Neural progenitor cell (in vitro differentiated cells): ENCODE measurements around the gene SLC25A45. TPM values are rescaled to one million over a fixed set of nuclear protein-coding genes. Genes with fewer than 3 reads are reported as not detected.

Experiments used
- DNase-seq: peaks from one replicate; pipeline ENCODE4 v3.0.0-alpha.2; 2016; ENCODE audit warnings: low spot score
- H2AFZ ChIP-seq: fragments of 200-600 bp; sonication (generic); replicated peaks from 2 replicates; pipeline ENCODE4 v1.6.1; 2016; ENCODE audit warnings: antibody characterized with exemption
- H3F3A ChIP-seq: fragments of 200-600 bp; sonication (generic); 2 replicates; pipeline ENCODE4 v1.6.1; 2016; ENCODE audit warnings: antibody characterized with exemption, low read depth
- H3K27ac ChIP-seq: fragments of 200-600 bp; sonication (generic); 2 replicates; pipeline ENCODE4 v1.5.1; 2016; ENCODE audit warnings: mild to moderate bottlenecking
- H3K27me3 ChIP-seq: fragments of 200-600 bp; sonication (generic); 2 replicates; pipeline ENCODE4 v1.6.1; 2016; ENCODE audit warnings: mild to moderate bottlenecking, moderate library complexity
- H3K36me3 ChIP-seq: fragments of 200-600 bp; sonication (generic); 2 replicates; pipeline ENCODE4 v1.5.1; 2016
- H3K4me1 ChIP-seq: fragments of 200-600 bp; sonication (generic); 2 replicates; pipeline ENCODE4 v1.6.1; 2016; ENCODE audit warnings: mixed run types
- H3K4me2 ChIP-seq: fragments of 200-600 bp; sonication (generic); 2 replicates; pipeline ENCODE4 v1.6.1; 2016
- H3K4me3 ChIP-seq: fragments of 200-600 bp; sonication (generic); 2 replicates; pipeline ENCODE4 v1.5.1; 2016
- H3K79me2 ChIP-seq: fragments of 200-600 bp; sonication (generic); 2 replicates; pipeline ENCODE4 v1.6.1; 2016; ENCODE audit warnings: low read depth
- H3K9ac ChIP-seq: fragments of 200-600 bp; sonication (generic); 2 replicates; pipeline ENCODE4 v1.6.1; 2016
- H3K9me3 ChIP-seq: fragments of 200-600 bp; sonication (generic); 2 replicates; pipeline ENCODE4 v1.5.1; 2016; ENCODE audit warnings: low read depth
- H4K20me1 ChIP-seq: fragments of 200-600 bp; sonication (generic); 2 replicates; pipeline ENCODE4 v1.6.1; 2016; ENCODE audit warnings: low read depth
- H3K27ac Mint-ChIP-seq: 3 replicates; pipeline ENCODE4 v1.8.0; 2021; ENCODE audit warnings: mixed read lengths
- H3K27me3 Mint-ChIP-seq: 2 replicates; pipeline ENCODE4 v1.8.0; 2022; ENCODE audit warnings: low read depth, mild to moderate bottlenecking, inconsistent platforms, moderate library complexity, mixed read lengths; ENCODE audit not compliant: insufficient read depth
- H3K36me3 Mint-ChIP-seq: 3 replicates; pipeline ENCODE4 v1.8.0; 2021; ENCODE audit warnings: mixed read lengths
- H3K4me1 Mint-ChIP-seq: 3 replicates; pipeline ENCODE4 v1.8.0; 2021; ENCODE audit warnings: mixed read lengths
- H3K4me3 Mint-ChIP-seq: 3 replicates; pipeline ENCODE4 v1.8.0; 2021; ENCODE audit warnings: mild to moderate bottlenecking, moderate library complexity, mixed read lengths
- H3K9me3 Mint-ChIP-seq: 3 replicates; pipeline ENCODE4 v1.8.0; 2020; ENCODE audit warnings: mixed read lengths
- EZH2 ChIP-seq: fragments of 200-600 bp; sonication (generic); IDR thresholded peaks from 2 replicates; pipeline ENCODE4 v1.6.1; 2017; ENCODE audit warnings: antibody characterized with exemption, mild to moderate bottlenecking, moderate library complexity
- EZH2phosphoT487 ChIP-seq: fragments of 200-600 bp; sonication (generic); IDR thresholded peaks from 2 replicates; pipeline ENCODE4 v1.6.1; 2017; ENCODE audit warnings: antibody characterized with exemption
- total RNA-seq: library from RNA; depleted of rRNA; stranded (reverse); fragments of >200 nt; gene quantifications from 2 replicates; pipeline ENCODE4 v1.2.3, GENCODE V29; 2015; ENCODE audit warnings: low replicate concordance
- TF ChIP-seq, protein P1 (sequence below): fragments of 200-600 bp; sonication (generic); IDR thresholded peaks from 2 replicates; pipeline ENCODE4 v1.5.1; 2017; ENCODE audit warnings: antibody characterized with exemption, mild to moderate bottlenecking

The SLC25A45 gene
- total RNA-seq, 1 donor from 2014 or later = 0.47 TPM

DNA sequence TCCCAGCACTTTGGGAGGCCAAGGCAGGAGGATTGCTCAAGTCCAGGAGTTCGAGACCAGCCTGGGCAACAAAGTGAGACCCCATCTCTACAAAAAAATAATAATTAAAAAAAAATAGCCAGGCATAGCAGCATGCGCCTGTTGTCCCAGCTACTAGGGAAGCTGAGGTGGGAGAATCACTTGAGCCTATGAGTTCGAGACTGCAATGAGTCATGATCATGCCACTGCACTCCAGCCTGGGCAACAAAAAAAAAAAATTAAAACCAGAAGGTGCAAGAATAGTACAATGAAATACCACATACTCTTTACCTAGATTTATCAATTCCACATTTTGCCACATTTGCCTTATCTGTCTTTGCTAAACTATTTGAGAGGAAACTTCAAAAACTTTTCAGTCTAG, 40.6 kb downstream of the SLC25A45 start:
- Histone ChIP-seq H3K79me2 (peaks cover 40% of the 10 kb centered on the region), H3K4me2 (no peak overlapping the region), H3K9ac (no peak overlapping the region), H3K4me1 (no peaks in the 10 kb centered on the region), H3F3A (no peaks in the 10 kb centered on the region), H3K9me3 (no peaks in the 10 kb centered on the region), H3K27me3 (no peaks in the 10 kb centered on the region), H2AFZ (no peak overlapping the region), H4K20me1 (peaks cover 53% of the 10 kb centered on the region), H3K27ac (no peak overlapping the region), H3K4me3 (no peak overlapping the region), H3K36me3 (peaks cover 8% of the 10 kb centered on the region)
- Mint-ChIP-seq H3K27ac (no peak overlapping the region), H3K27me3 (no peaks in the 10 kb centered on the region), H3K4me1 (peaks cover 4% of the 10 kb centered on the region), H3K4me3 (no peak overlapping the region), H3K36me3 (peaks cover 39% of the 10 kb centered on the region), H3K9me3 (no peaks in the 10 kb centered on the region)
- TF ChIP-seq, protein P1, sequence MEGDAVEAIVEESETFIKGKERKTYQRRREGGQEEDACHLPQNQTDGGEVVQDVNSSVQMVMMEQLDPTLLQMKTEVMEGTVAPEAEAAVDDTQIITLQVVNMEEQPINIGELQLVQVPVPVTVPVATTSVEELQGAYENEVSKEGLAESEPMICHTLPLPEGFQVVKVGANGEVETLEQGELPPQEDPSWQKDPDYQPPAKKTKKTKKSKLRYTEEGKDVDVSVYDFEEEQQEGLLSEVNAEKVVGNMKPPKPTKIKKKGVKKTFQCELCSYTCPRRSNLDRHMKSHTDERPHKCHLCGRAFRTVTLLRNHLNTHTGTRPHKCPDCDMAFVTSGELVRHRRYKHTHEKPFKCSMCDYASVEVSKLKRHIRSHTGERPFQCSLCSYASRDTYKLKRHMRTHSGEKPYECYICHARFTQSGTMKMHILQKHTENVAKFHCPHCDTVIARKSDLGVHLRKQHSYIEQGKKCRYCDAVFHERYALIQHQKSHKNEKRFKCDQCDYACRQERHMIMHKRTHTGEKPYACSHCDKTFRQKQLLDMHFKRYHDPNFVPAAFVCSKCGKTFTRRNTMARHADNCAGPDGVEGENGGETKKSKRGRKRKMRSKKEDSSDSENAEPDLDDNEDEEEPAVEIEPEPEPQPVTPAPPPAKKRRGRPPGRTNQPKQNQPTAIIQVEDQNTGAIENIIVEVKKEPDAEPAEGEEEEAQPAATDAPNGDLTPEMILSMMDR = no peak
- TF ChIP-seq EZH2 = no peak
- no peak for TF ChIP-seq EZH2phosphoT487
- DNase-seq = no peak

DNA sequence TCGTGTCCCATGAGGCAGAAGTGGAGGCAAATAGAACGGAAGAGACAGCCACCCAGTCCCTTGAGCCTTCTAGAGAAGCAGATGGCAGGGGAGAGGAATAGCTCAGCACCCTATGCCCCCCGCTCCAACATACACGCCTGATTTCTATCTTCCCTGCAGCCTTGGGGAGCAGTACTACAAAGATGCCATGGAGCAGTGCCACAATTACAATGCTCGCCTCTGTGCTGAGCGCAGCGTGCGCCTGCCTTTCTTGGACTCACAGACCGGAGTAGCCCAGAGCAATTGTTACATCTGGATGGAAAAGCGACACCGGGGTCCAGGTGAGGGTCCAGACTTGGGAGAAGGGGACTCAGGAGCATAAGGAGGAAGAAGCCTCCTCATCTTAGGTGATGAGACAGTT, 42.2 kb downstream of the SLC25A45 start:
- Histone ChIP-seq H3K4me1 (peaks cover 3% of the 10 kb centered on the region), H3K4me2 (no peak overlapping the region), H3K4me3 (no peak overlapping the region), H3K27ac (no peak overlapping the region), H4K20me1 (peaks cover 67% of the 10 kb centered on the region), H3K9me3 (no peaks in the 10 kb centered on the region), H3K9ac (no peak overlapping the region), H2AFZ (no peak overlapping the region), H3K36me3 (peaks cover 8% of the 10 kb centered on the region), H3K79me2 (peaks cover 56% of the 10 kb centered on the region), H3K27me3 (no peaks in the 10 kb centered on the region), H3F3A (peaks cover 3% of the 10 kb centered on the region)
- Mint-ChIP-seq H3K27me3 (peaks cover 2% of the 10 kb centered on the region), H3K4me1 (peaks cover 10% of the 10 kb centered on the region), H3K9me3 (no peaks in the 10 kb centered on the region), H3K27ac (no peak overlapping the region), H3K4me3 (no peak overlapping the region), H3K36me3 (peaks cover 29% of the 10 kb centered on the region)
- DNase-seq = no peak
- no peak for TF ChIP-seq EZH2
- TF ChIP-seq, protein P1 = no peak
- TF ChIP-seq EZH2phosphoT487 = no peak

DNA sequence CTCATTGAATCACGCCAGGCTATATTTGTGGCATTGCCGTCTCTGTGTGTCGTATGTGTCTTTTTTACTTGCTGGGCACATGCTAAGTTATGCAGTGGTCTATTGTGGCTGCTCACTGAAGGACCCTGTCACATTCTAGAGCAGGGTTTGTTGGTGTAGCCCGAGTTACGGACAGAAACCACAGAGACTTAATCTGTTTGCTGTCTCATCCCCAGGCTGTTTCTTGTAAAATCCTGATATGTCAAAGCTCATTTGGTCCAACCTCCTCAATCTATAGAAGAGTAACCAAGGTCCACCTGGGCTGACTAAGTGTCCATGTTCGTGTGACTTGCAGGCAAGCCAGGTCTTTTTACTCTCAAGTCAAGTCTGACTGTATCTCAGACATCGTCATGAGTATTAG, 43.8 kb downstream of the SLC25A45 start:
- Histone ChIP-seq H3K9me3 (no peaks in the 10 kb centered on the region), H3K4me3 (no peak overlapping the region), H3K36me3 (peaks cover 8% of the 10 kb centered on the region), H3F3A (peaks cover 13% of the 10 kb centered on the region), H4K20me1 (peaks cover 74% of the 10 kb centered on the region), H3K79me2 (peaks cover 72% of the 10 kb centered on the region), H3K27ac (no peak overlapping the region), H3K27me3 (no peaks in the 10 kb centered on the region), H3K4me2 (no peak overlapping the region), H3K9ac (no peak overlapping the region), H3K4me1 (peaks cover 5% of the 10 kb centered on the region), H2AFZ (no peak overlapping the region)
- TF ChIP-seq, protein P1 = no peak
- TF ChIP-seq EZH2phosphoT487 (no peak), EZH2 (no peak)
- peaks cover 3% of the 10 kb centered on the region for H3K27me3 Mint-ChIP-seq
- H3K4me1 Mint-ChIP-seq = peaks cover 20% of the 10 kb centered on the region
- DNase-seq = no peak
- H3K36me3 Mint-ChIP-seq = peaks cover 20% of the 10 kb centered on the region
- H3K27ac Mint-ChIP-seq = no peak overlapping the region
- no peaks in the 10 kb centered on the region for H3K9me3 Mint-ChIP-seq
- no peak overlapping the region for H3K4me3 Mint-ChIP-seq
